Right lobe of liver (tissue), 6 donors: ENCODE measurements around the gene FUCA1. TPM values are rescaled to one million over a fixed set of nuclear protein-coding genes. Genes with fewer than 3 reads are reported as not detected.
"Not testable (repeated sequence)": the region's sequence is repeated elsewhere in the genome, so short reads cannot be mapped to it uniquely, and the experiment has no call there.

ENCODE experiments used
- ATAC-seq, 4 donors: fragments of 200-7000 bp; cut with Tn5 transposase; one replicate each; pipeline ENCODE4 v1.9.1; 2020; ENCODE audit warnings: mild to moderate bottlenecking in 4 of 4, moderate library complexity in 4 of 4
- DNase-seq, 3 donors: peaks; one replicate each; pipeline ENCODE4 v3.0.0-alpha.2; 2020
- H3K27ac ChIP-seq, 3 donors: fragments of 200-600 bp; one replicate each; pipeline ENCODE4 v1.8.0; 2022
- H3K27me3 ChIP-seq, 2 donors: fragments of 200-600 bp; one replicate each; pipeline ENCODE4 v1.8.0; 2022
- H3K36me3 ChIP-seq, 4 donors: fragments of 200-600 bp; sonication (generic) in 1 of 4; one replicate each; pipeline versions ENCODE4 v1.5.1 to v1.8.0; 2017 to 2022; ENCODE audit warnings: control low read depth in 1 of 4
- H3K4me1 ChIP-seq, 4 donors: fragments of 200-600 bp; sonication (generic) in 1 of 4; one replicate each; pipeline versions ENCODE4 v1.5.1 to v1.8.0; 2017 to 2022; ENCODE audit warnings: control low read depth in 1 of 4
- H3K4me3 ChIP-seq, 3 donors: fragments of 200-600 bp; one replicate each; pipeline ENCODE4 v1.8.0; 2022
- H3K9me3 ChIP-seq, 4 donors: fragments of 200-600 bp; sonication (generic) in 1 of 4; one replicate each; pipeline versions ENCODE4 v1.5.1 to v1.8.0; 2017 to 2022; ENCODE audit warnings: control low read depth in 1 of 4
- CTCF ChIP-seq, 4 donors: fragments of 200-600 bp in 3 of 4; fragments of 450-650 bp in 1 of 4; IDR thresholded peaks; one replicate each; pipeline versions ENCODE4 v1.5.1 to v1.8.0; 2016 to 2022; ENCODE audit warnings: antibody characterized with exemption in 4 of 4, mild to moderate bottlenecking in 2 of 4
- POLR2A ChIP-seq: fragments of 450-650 bp; IDR thresholded peaks from one replicate; pipeline ENCODE4 v1.6.1; 2017; ENCODE audit warnings: antibody characterized with exemption, mild to moderate bottlenecking
- WGBS: methylation state at CpG from one replicate; pipeline ENCODE4 v1.1.6; 2018; ENCODE audit warnings: low coverage, low lambda C conversion rate; ENCODE audit not compliant: insufficient coverage; ENCODE audit errors: missing lambda C conversion rate; 5-methylcytosine and 5-hydroxymethylcytosine counted together
- intact Hi-C, 2 donors: fragments of 100-400 bp; cut with DNase I; formaldehyde crosslinking; loops; one replicate each; pipeline versions ENCODE4 v1.11.2 to v1.14.1; 2022
- total RNA-seq, 6 experiments: library from RNA; depleted of rRNA in 2 of 6; stranded (reverse); fragments of >200 nt in 2 of 6; fragmentation: NEBNext Ultra II Directional in 3 of 6; extraction: Animal tissue kit (Norgen Biotek cat#: 25700) in 3 of 6; gene quantifications; one replicate each; pipeline versions ENCODE4 v1.1.0 to v1.2.4, GENCODE V29; 2016 to 2023
- donor health status: DM: no; HTN: yes; CAD: no.
- donor health status: DM: no; HTN: no; CAD: no.
- donor health status: DM: no; HTN: no; CAD: no.
- donor health status: DM: no; HTN: yes; CAD: no.
- donor health status: DM: no; HTN: yes; CAD: no.

FUCA1 gene
- total RNA-seq, 6 experiments from 2014 or later = 37.1 to 54.7 (median 45.1) TPM

- Histone ChIP-seq H3K27ac (no peak overlapping the region), H3K27me3 (no peaks in the 10 kb centered on the region), H3K4me1 (peaks cover 0 to 6% (median 0%) of the 10 kb centered on the region in 4 donors), H3K9me3 (no peaks in the 10 kb centered on the region), H3K36me3 (no peaks in the 10 kb centered on the region), H3K4me3 (peak overlapping the region in 2 of 3 donors; percentile 18 to 47)
- no peak for DNase-seq
- ATAC-seq = peak; percentile 14 to 24 (median 21)
- intact Hi-C loops = no loop called here
- no peak for TF ChIP-seq CTCF (IDR thresholded peaks at IDR 0.05)
- no peak for TF ChIP-seq POLR2A
- 23% methylated on average over 5 of the region's 13 CpGs for WGBS
Observed at GRCh38 chr1:23837908-23838307, 30.2 kb downstream of the FUCA1 start.

- no peak for ATAC-seq
Observed at GRCh38 chr1:23836037-23836436, 32.1 kb downstream of the FUCA1 start.

GRCh38 chr1:23834156-23834555, 33.9 kb downstream of the FUCA1 start:
- ATAC-seq, H3K27ac ChIP-seq, H3K27me3 ChIP-seq, DNase-seq, intact Hi-C loops, H3K36me3 ChIP-seq, H3K4me3 ChIP-seq, H3K9me3 ChIP-seq: not testable (repeated sequence)
- H3K4me1 ChIP-seq = peaks cover 0 to 13% (median 0%) of the 10 kb centered on the region in 4 donors
- 42% methylated on average over 6 of the region's 6 CpGs for WGBS

More at GRCh38 chr1:23836037-23836436, 32.1 kb downstream of the FUCA1 start:
- H3K4me3 ChIP-seq = no peak overlapping the region
- no peaks in the 10 kb centered on the region for H3K27me3 ChIP-seq
- H3K36me3 ChIP-seq = no peaks in the 10 kb centered on the region
- no peaks in the 10 kb centered on the region for H3K9me3 ChIP-seq
- intact Hi-C loops = no loop called here
- H3K27ac ChIP-seq = no peak overlapping the region
- 74% methylated on average over 3 of the region's 3 CpGs for WGBS
- H3K4me1 ChIP-seq = peaks cover 0 to 6% (median 0%) of the 10 kb centered on the region in 4 donors
- no peak for TF ChIP-seq POLR2A
- TF ChIP-seq CTCF (IDR thresholded peaks at IDR 0.05) = no peak
- DNase-seq = no peak

- Histone ChIP-seq H3K4me1 (peaks cover 0 to 18% (median 0%) of the 10 kb centered on the region in 4 donors), H3K4me3 (no peak overlapping the region), H3K27ac (no peak overlapping the region), H3K36me3 (no peaks in the 10 kb centered on the region), H3K9me3 (no peaks in the 10 kb centered on the region), H3K27me3 (no peaks in the 10 kb centered on the region)
- ATAC-seq = no peak
- intact Hi-C loops = no loop called here
- DNase-seq = no peak
- no peak for TF ChIP-seq POLR2A
- WGBS = 63% methylated on average over 1 of the region's 1 CpG
Observed at GRCh38 chr1:23827717-23828116, 40.4 kb downstream of the FUCA1 start.

GRCh38 chr1:23826590-23826989, 41.5 kb downstream of the FUCA1 start:
- 69% methylated on average over 13 of the region's 13 CpGs for WGBS
- H3K36me3 ChIP-seq, H3K9me3 ChIP-seq, intact Hi-C loops, H3K27me3 ChIP-seq, H3K4me3 ChIP-seq, ATAC-seq, DNase-seq, H3K27ac ChIP-seq: not testable (repeated sequence)
- H3K4me1 ChIP-seq = peaks cover 0 to 18% (median 0%) of the 10 kb centered on the region in 4 donors

GRCh38 chr1:23825762-23826522, 42.1 kb downstream of the FUCA1 start:
- H3K4me1 ChIP-seq = peaks cover 0 to 18% (median 0%) of the 10 kb centered on the region in 4 donors
- ATAC-seq = no peak
- H3K27ac ChIP-seq = peak overlapping the region; percentile 97 to 99 (median 98)
- TF ChIP-seq CTCF (IDR thresholded peaks at IDR 0.05) = no peak
- TF ChIP-seq POLR2A = no peak
- 39% methylated on average over 13 of the region's 24 CpGs for WGBS
- DNase-seq = no peak
- no peaks in the 10 kb centered on the region for H3K27me3 ChIP-seq
- H3K36me3 ChIP-seq = no peaks in the 10 kb centered on the region
- no peaks in the 10 kb centered on the region for H3K9me3 ChIP-seq
- intact Hi-C loops = no loop called here
- peak overlapping the region; percentile 90 to 94 (median 91) for H3K4me3 ChIP-seq
